Mesenchymal stem cell (in vitro differentiated cells and primary cell): ENCODE data around the gene MCIDAS.

Experiments used
- DNase-seq: peaks from one replicate; pipeline ENCODE4 v3.0.0-alpha.2; 2013
- H2AFZ ChIP-seq: one replicate; pipeline ENCODE4 v1.6.1; 2013; ENCODE audit warnings: low read depth, mild to moderate bottlenecking, control low read depth, inconsistent platforms, low read length, moderate library complexity
- H2AK5ac ChIP-seq: 2 replicates; pipeline ENCODE4 v1.6.1; 2013; ENCODE audit warnings: low read length, moderate library complexity, mild to moderate bottlenecking, inconsistent platforms; ENCODE audit not compliant: severe bottlenecking
- H2BK120ac ChIP-seq: one replicate; pipeline ENCODE4 v1.6.1; 2013; ENCODE audit warnings: low read depth, mild to moderate bottlenecking, inconsistent platforms, low read length, moderate library complexity
- H2BK12ac ChIP-seq, 2 experiments: one replicate each; pipeline ENCODE4 v1.6.1; 2013; ENCODE audit warnings: inconsistent platforms in 2 of 2, low read length in 2 of 2, mild to moderate bottlenecking in 2 of 2, moderate library complexity in 2 of 2, control low read depth in 1 of 2
- H2BK15ac ChIP-seq: one replicate; pipeline ENCODE4 v1.6.1; 2013; ENCODE audit warnings: mild to moderate bottlenecking, low read depth, inconsistent platforms; ENCODE audit not compliant: poor library complexity, severe bottlenecking
- H2BK5ac ChIP-seq: 2 replicates; pipeline ENCODE4 v1.6.1; 2013; ENCODE audit warnings: low read depth, mild to moderate bottlenecking, low read length, control low read depth, inconsistent platforms; ENCODE audit not compliant: poor library complexity, severe bottlenecking
- H3K14ac ChIP-seq, 2 experiments: one replicate each; pipeline ENCODE4 v1.6.1; 2013; ENCODE audit warnings: inconsistent platforms in 2 of 2, low read length in 2 of 2, control low read depth in 1 of 2, mild to moderate bottlenecking in 1 of 2, moderate library complexity in 1 of 2
- H3K18ac ChIP-seq, 2 experiments: one replicate each; pipeline ENCODE4 v1.6.1; 2013; ENCODE audit warnings: inconsistent platforms in 2 of 2, low read length in 2 of 2, control low read depth in 1 of 2, low read depth in 1 of 2, mild to moderate bottlenecking in 1 of 2
- H3K23ac ChIP-seq, 2 experiments: one replicate each; pipeline ENCODE4 v1.6.1; 2013; ENCODE audit warnings: inconsistent platforms in 2 of 2, low read length in 2 of 2, mild to moderate bottlenecking in 2 of 2, moderate library complexity in 2 of 2, control low read depth in 1 of 2
- H3K27ac ChIP-seq: 2 replicates; pipeline ENCODE4 v1.5.1; 2013; ENCODE audit warnings: mild to moderate bottlenecking, moderate library complexity, low read length, control low read depth, inconsistent platforms; ENCODE audit not compliant: poor library complexity, severe bottlenecking
- H3K27me3 ChIP-seq, 2 experiments: 2 replicates each; pipeline versions ENCODE4 v1.6.1 to v1.7.0; 2013; ENCODE audit warnings: low read length in 2 of 2, mild to moderate bottlenecking in 2 of 2, moderate library complexity in 2 of 2, control low read depth in 1 of 2, inconsistent platforms in 1 of 2; ENCODE audit not compliant: control insufficient read depth in 1 of 2, insufficient read depth in 1 of 2
- H3K36me3 ChIP-seq, 2 experiments: 2 replicates each; pipeline versions ENCODE4 v1.6.1 to v1.7.0; 2013; ENCODE audit warnings: low read length in 2 of 2, control low read depth in 1 of 2, inconsistent platforms in 1 of 2, low read depth in 1 of 2, mild to moderate bottlenecking in 1 of 2; ENCODE audit not compliant: insufficient read depth in 2 of 2, control insufficient read depth in 1 of 2
- H3K4ac ChIP-seq, 2 experiments: one replicate each; pipeline ENCODE4 v1.6.1; 2013; ENCODE audit warnings: inconsistent platforms in 2 of 2, low read length in 2 of 2, mild to moderate bottlenecking in 2 of 2, moderate library complexity in 2 of 2, control low read depth in 1 of 2, low read depth in 1 of 2
- H3K4me1 ChIP-seq: 2 replicates; pipeline ENCODE4 v1.6.1; 2013; ENCODE audit warnings: low read depth, low read length, control low read depth; ENCODE audit not compliant: control insufficient read depth, insufficient read depth
- H3K4me2 ChIP-seq: 2 replicates; pipeline ENCODE4 v1.6.1; 2013; ENCODE audit warnings: low read length, mild to moderate bottlenecking, inconsistent platforms; ENCODE audit not compliant: poor library complexity, severe bottlenecking
- H3K4me3 ChIP-seq, 2 experiments: 2 replicates each; pipeline versions ENCODE4 v1.5.1 to v1.7.0; 2013; ENCODE audit warnings: low read length in 2 of 2, mild to moderate bottlenecking in 2 of 2, control low read depth in 1 of 2, low read depth in 1 of 2; ENCODE audit not compliant: insufficient read depth in 1 of 2
- H3K79me1 ChIP-seq: replicated peaks from 2 replicates; pipeline ENCODE4 v1.6.1; 2013; ENCODE audit warnings: mild to moderate bottlenecking, control low read depth, low read length, inconsistent platforms; ENCODE audit not compliant: poor library complexity, severe bottlenecking
- H3K9ac ChIP-seq: 2 replicates; pipeline ENCODE4 v1.7.0; 2013; ENCODE audit warnings: mild to moderate bottlenecking, low read length, moderate library complexity
- H3K9me3 ChIP-seq: 2 replicates; pipeline ENCODE4 v1.7.0; 2013; ENCODE audit warnings: mild to moderate bottlenecking, low read length; ENCODE audit not compliant: control insufficient read depth
- H4K8ac ChIP-seq: one replicate; pipeline ENCODE4 v1.6.1; 2013; ENCODE audit warnings: inconsistent platforms, mild to moderate bottlenecking, low read length, moderate library complexity
- H4K91ac ChIP-seq: one replicate; pipeline ENCODE4 v1.6.1; 2013; ENCODE audit warnings: mild to moderate bottlenecking, low read length, inconsistent platforms
- WGBS: methylation state at CpG from one replicate; pipeline ENCODE4 v1.1.7; 2013; ENCODE audit warnings: mixed read lengths; 5-methylcytosine and 5-hydroxymethylcytosine counted together

MCIDAS gene

GRCh38 chr5:55231029-55231918 is 4.2 kb upstream of the MCIDAS start:
- H3K23ac ChIP-seq: peak overlapping the region in 1 of 2 experiments; percentile 86

GRCh38 chr5:55230086-55230629 is 3.0 kb upstream of the MCIDAS start:
- H3K4ac ChIP-seq: no peak overlapping the region
- no peak overlapping the region for H3K27ac ChIP-seq
- H3K36me3 ChIP-seq: no peaks in the 10 kb centered on the region
- H4K8ac ChIP-seq: no peak overlapping the region
- no peak overlapping the region for H2BK15ac ChIP-seq
- WGBS: 78% methylated on average over 8 of the region's 8 CpGs
- H2BK5ac ChIP-seq: no peak overlapping the region
- no peak overlapping the region for H3K18ac ChIP-seq
- no peak overlapping the region for H2AK5ac ChIP-seq
- no peak overlapping the region for H3K4me3 ChIP-seq
- H3K23ac ChIP-seq: no peak overlapping the region
- H3K9me3 ChIP-seq: no peaks in the 10 kb centered on the region
- H3K79me1 ChIP-seq: no peaks in the 10 kb centered on the region
- no peak overlapping the region for H2BK120ac ChIP-seq
- H3K14ac ChIP-seq: no peak overlapping the region
- H3K9ac ChIP-seq: no peak overlapping the region
- no peak overlapping the region for H2BK12ac ChIP-seq
- no peak for DNase-seq
- H3K27me3 ChIP-seq: peaks cover 71 to 93% of the 10 kb centered on the region in 2 experiments
- no peak overlapping the region for H3K4me2 ChIP-seq
- peaks cover 41% of the 10 kb centered on the region for H3K4me1 ChIP-seq
- H4K91ac ChIP-seq: no peak overlapping the region
- no peak overlapping the region for H2AFZ ChIP-seq

More at GRCh38 chr5:55231029-55231918, 4.2 kb upstream of the MCIDAS start:
- H3K14ac ChIP-seq: no peak overlapping the region
- 5% methylated on average over 48 of the region's 48 CpGs for WGBS
- no peak overlapping the region for H2BK12ac ChIP-seq
- H3K9ac ChIP-seq: no peak overlapping the region
- peaks cover 60 to 87% of the 10 kb centered on the region in 2 experiments for H3K27me3 ChIP-seq
- peak overlapping the region; percentile 100 for H3K4me2 ChIP-seq
- H3K36me3 ChIP-seq: no peaks in the 10 kb centered on the region
- H4K8ac ChIP-seq: peak overlapping the region; percentile 12
- H3K79me1 ChIP-seq: no peaks in the 10 kb centered on the region
- DNase-seq: peak; percentile 54
- no peak overlapping the region for H2BK5ac ChIP-seq
- H3K4me3 ChIP-seq: peak overlapping the region; percentile 47 to 51
- peaks cover 40% of the 10 kb centered on the region for H3K4me1 ChIP-seq
- H2BK120ac ChIP-seq: no peak overlapping the region
- H4K91ac ChIP-seq: no peak overlapping the region
- H2BK15ac ChIP-seq: peak overlapping the region; percentile 30
- H3K9me3 ChIP-seq: no peaks in the 10 kb centered on the region
- no peak overlapping the region for H3K27ac ChIP-seq
- no peak overlapping the region for H3K4ac ChIP-seq
- H2AK5ac ChIP-seq: no peak overlapping the region
- H2AFZ ChIP-seq: no peak overlapping the region
- peak overlapping the region in 1 of 2 experiments; percentile 25 for H3K18ac ChIP-seq

- no peak overlapping the region for H3K4ac ChIP-seq
- no peak overlapping the region for H2AK5ac ChIP-seq
- no peak overlapping the region for H3K23ac ChIP-seq
- no peak overlapping the region for H2BK120ac ChIP-seq
- H3K14ac ChIP-seq: no peak overlapping the region
- H4K8ac ChIP-seq: no peak overlapping the region
- 5% methylated on average over 29 of the region's 30 CpGs for WGBS
- peaks cover 34% of the 10 kb centered on the region for H3K4me1 ChIP-seq
- H3K4me2 ChIP-seq: peak overlapping the region; percentile 73
- no peak overlapping the region for H2BK5ac ChIP-seq
- H3K9ac ChIP-seq: no peak overlapping the region
- H3K36me3 ChIP-seq: no peaks in the 10 kb centered on the region
- H2BK12ac ChIP-seq: no peak overlapping the region
- H4K91ac ChIP-seq: no peak overlapping the region
- no peaks in the 10 kb centered on the region for H3K9me3 ChIP-seq
- DNase-seq: no peak
- no peak overlapping the region for H2BK15ac ChIP-seq
- no peak overlapping the region for H2AFZ ChIP-seq
- H3K27ac ChIP-seq: no peak overlapping the region
- H3K18ac ChIP-seq: no peak overlapping the region
- H3K79me1 ChIP-seq: no peaks in the 10 kb centered on the region
- H3K4me3 ChIP-seq: peak overlapping the region in 1 of 2 experiments; percentile 69
- H3K27me3 ChIP-seq: peaks cover 94 to 98% of the 10 kb centered on the region in 2 experiments
These were observed 732 bp upstream of the MCIDAS start for GRCh38 chr5:55227664-55228430.
